HS-27A (cell line): ENCODE data around the gene EVPL.
"Not testable (repeated sequence)": the region's sequence is repeated elsewhere in the genome, so short reads cannot be mapped to it uniquely, and the experiment has no call there.

Experiments used
- DNase-seq: peaks from one replicate; pipeline ENCODE4 v3.0.0-alpha.2; 2012; ENCODE audit warnings: low read depth, missing footprints

The EVPL gene

DNA sequence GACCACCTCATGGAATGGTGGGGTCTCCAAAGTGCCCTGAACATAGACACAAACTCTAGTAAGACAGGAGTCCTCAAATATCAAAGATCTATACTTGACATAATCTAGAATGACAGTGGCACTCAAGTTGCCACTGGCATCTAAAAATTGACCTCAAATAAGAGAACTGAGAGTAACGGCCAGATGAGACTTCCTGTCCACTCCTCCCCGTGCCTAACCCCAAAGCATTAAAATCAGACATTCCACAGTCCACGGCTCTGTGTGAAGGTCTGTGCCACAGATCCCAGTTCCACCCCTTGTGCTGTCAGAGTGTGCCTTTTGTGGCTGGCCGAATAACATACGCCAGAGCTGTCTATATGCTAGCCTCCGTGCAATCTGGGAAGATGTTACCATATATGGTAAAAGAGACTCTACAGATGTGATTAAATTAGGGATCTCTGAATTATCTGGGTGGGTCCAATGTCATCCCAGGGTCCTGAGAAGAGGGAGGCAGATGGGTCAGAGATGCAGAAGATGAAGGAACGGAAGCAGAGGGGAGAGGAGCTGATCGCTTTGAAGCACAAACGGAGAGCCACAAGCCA lies 21.0 kb upstream of the EVPL start:
- DNase-seq: no peak

DNA sequence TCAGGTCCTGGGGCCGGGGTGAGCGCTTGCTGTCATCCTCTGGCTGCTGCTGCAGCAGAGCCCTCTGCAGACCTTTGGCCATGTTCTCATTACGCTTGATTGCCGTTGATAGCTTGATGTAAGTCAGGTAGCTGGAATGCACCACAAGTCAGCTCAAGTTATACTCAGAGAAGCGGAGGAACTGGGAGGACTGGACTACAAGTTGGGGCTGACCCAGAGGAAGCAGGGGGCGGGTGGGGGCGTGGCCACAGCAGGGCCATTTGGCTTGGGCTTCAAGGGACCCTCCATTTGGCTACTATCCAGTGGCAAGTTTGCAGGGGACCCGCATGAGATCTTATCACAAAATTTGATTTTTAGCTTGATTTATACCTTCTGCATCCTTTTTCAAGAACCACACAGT lies 19.0 kb upstream of the EVPL start:
- no peak for DNase-seq

DNA sequence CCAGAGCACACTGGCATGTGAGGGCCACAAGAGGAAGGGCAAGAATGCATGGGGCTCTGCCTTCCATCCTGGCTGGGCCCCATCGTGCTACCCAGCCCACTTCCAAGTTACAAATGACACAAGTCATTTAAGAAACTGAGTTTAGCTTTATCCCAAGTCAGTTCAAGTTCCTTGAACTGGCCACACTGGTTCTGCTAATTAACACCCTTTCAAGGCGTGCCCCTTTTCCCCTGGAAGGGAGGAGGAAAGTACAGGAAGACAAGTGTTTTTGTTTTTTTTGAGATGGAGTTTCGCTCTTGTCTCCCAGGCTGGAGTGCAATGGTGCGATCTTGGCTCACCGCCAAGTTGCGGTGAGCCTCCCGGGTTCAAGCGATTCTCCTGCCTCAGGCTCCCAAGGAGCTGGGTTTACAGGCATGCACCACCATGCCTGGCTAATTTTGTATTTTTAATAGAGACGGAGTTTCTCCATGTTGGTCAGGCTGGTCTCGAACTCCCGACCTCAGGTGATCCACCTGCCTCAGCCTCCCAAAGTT lies 17.4 kb upstream of the EVPL start:
- DNase-seq: not testable (repeated sequence)

DNA sequence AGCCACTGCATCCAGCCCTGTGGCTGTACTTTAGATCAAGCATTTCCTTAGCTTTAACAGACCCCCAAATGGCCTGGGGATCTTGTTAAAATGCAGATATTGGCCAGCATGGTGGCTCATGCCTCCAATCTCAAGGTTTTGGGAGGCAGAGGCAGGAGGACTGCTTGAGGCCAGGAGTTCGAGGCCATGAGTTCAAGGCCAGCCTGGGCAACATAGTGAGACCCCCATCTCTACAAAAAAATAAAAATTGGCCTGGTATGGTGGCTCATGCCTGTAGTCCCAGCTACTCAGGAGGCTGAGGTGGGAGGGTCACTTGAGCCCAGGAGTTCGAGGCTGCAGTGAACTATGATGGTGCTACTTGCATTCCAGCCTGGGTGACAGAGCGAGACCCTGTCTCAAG lies 15.8 kb upstream of the EVPL start:
- not testable (repeated sequence) for DNase-seq

DNA sequence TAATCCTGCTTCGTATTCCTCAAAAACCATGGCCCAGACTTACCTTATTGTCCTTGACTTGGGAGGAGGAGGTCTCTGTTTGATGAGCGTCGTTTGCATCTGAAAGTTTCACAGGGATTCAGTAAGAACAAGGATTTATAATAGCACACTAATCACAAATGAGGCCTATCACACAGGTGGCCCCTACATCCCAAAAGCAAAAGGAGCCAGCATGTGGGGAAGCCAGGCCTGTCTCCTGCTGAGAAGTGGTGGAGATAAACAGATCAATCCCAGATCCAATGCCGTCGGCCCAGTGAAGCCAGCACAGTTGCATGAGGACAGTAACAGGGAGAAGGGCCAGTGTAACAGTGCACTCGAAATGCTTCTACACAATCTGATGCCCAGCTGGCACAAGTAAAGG lies 13.3 kb upstream of the EVPL start:
- DNase-seq: no peak

DNA sequence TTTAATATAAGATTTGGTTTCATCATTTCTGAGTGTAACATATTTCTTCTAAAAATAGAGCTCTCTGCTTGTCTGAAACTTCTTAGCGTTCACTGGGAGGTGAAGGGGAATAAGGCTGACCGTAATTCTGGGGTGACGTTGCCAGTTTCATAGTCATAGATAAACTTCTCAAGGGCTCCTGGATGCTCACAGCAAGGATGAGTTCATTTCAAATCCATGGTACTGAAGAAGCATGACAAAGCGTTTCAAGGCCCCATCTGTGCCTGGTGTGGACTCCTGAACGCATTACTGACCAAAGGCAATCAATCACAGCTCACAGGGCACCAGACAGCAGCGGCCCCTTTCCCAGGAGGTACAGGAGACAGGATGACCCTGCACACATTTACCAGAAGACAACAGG lies 12.0 kb upstream of the EVPL start:
- DNase-seq: no peak

DNA sequence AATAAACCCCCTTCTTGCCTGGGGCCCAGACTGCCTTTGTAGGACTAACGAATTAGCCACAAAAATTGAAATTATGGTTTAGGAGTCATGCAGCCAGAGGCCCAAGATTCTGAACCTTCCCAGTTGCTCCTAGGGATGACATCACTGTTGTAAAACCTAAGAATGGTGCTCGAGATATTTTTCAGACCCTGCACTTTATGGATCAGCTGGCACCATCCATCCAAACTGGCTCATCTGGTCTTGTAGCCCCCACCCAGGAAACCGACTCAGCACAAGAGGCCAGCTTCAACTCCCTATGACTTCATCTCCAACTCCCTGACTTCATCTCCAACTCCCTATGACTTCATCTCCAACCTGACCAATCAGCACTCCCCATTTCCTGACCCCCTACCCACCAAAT lies 10.9 kb upstream of the EVPL start:
- DNase-seq: no peak

DNA sequence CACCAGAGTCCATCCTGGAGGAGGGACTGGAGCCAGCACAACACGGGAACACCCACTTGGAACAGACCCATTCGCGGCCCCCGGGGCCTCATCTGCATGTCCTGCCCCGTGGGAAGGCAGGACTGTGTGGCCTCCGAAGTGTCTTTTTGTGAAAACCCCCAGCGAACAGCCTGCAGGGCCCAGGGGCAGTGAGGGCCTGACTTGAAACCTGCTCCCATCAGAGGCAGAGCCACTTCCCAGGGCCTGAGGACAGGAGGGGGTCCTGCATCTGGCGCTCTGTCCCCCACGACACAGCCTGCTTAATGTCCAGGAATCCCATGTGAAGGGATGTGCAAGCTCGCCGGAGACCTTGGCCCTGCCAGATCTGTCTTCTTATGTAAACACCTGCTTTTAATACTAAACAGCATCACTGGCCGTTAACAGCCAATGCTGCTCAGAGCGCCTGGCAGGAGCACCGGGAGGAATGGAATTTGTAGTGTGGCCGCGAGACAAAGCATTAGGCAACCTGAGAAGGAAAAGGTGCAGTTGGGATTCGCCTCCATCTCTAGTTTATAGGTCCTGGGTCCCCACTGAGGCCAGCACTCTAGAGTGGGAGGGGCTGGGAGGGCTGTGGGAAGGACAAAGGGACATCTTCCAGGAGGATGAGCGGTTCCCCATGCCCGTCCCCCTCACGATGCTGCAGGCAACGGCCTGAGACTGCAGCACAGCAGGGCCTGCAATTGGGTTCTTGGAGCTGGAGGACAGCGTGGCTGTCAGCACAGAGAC lies 9.6 kb upstream of the EVPL start:
- DNase-seq: no peak

DNA sequence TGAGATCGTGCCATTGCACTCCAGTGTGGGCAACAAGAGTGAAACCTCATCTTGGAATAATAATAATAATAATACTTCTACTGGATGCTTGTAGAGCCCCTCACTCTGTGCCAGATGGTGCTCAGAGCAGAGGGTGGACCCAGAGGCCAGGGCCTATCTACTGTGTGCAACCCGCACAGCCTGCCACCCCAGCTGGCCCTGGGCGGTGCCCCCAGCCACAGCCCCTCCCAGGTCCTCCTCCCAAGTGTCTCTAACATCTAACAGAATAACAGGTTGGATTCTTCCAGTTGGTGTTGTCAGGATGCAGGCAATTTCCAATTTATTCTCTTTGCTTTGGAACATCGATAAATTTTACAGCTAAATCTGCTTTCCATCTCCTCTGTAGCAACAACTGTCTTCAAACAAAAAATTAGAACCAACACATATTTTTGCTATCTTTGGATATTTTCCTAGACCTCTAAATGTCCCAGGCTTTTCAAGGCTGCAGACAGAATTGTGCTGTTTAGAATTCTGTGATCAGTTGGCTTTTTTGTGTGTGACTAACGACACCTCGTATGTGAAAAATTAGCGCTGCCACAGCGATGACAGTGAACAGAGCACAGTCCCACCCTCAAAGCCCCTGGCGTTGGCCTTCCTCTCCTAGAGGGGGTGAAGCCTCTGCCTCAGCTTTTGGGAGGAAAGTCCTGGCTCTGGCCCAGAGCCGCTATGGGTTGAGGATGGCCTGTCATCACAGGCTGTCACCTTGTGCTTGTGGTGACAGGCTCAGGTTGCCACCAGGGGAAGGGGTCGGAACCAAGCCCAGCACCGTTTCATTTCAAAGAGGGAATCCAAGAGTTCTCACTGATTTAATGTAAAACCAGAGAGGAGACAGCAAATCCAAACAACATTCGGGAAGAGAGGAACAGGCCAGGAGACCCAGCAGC lies 7.6 kb upstream of the EVPL start:
- no peak for DNase-seq

DNA sequence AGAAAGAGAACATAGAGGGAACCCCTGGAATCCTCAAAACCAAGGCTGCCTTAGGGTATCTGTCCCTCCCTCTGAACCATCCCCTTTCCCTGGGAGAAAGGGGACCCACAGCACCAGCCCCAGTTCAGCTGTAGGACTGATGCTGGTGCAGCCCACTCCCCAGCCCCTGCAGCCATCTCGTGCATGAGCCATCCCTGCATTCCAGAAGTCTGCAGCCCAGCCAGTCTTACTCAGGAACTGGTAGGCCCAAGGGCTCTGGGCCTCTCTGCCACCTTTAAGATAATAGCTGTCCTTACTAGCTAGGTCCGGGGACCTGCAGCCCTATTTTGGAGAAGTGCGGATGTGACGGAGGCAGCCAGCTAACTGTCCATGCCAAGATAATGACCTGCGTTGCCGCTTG lies 6.0 kb upstream of the EVPL start:
- DNase-seq: no peak

DNA sequence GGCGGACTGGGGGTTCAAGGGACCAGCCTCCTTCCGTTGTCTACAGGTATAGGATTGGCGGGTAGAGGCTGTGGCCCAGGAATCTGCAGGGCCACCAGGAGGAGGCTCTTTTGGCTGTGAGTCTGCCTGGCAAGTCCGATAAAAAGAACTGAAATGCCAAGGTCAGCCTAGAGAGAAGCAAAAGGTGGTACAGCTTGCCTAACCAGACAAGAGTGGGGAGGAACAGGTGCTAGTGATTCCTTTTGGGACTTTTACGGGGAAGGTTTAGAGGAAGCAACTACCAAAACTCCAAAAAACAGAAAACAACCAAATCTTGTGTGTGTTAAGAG lies 5.6 kb upstream of the EVPL start:
- DNase-seq: no peak

DNA sequence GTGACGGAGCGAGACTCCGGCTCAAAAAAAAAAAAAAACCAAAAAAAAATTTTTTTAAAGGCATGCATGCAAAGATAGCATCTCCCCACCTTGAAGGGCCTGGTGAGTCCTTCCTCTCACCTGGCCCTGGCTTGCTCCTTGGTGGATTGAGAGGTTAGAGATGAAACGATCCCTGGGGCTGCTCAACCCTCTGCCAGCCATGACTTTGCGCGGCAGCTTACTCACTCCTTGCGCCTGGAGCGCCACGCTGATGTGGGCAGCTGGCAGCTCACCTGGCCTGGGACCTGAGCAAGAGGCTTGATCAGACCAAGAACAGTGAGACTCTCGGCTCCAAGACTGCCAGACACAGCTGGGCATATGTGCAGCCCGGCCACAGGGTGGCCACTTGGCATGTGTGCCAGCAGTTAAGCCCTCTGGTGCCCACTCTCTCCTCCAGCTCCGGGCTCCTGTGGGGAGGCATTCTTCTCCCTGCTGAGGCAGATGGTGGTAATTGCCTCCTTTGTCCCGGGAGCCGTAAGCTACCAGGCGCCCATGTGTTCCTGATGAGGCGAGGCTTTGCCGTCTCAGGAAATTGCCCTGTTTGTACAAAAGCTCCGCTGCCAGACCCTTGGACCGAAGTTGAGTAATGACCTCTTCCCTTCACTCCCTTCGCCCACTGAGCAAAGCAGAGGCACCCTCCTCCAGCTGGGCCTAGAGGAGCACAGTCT lies 5.1 kb upstream of the EVPL start:
- no peak for DNase-seq

DNA sequence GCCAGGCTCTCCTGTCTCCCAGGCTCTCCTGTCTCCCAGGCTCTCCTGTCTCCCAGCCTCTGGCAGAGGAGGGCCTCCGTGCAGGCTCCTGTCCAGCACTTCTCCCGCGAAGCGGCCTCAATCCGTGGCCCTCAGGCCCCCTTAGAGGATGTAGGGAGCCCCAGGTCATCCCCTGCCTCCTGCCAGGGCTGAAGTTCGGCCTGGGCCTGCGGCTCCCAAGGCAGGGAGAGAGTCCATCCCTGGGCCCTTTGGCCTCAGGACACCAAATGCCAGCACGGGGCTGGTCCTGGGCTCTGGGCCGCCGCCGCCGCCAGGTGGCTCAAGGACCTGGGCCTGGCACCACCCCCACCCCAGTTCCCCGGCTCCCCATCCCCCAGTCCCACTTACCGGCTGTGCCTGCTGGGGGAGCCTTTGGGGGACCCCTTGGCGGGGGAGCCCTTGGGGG lies 370 bp downstream of the EVPL start:
- no peak for DNase-seq

DNA sequence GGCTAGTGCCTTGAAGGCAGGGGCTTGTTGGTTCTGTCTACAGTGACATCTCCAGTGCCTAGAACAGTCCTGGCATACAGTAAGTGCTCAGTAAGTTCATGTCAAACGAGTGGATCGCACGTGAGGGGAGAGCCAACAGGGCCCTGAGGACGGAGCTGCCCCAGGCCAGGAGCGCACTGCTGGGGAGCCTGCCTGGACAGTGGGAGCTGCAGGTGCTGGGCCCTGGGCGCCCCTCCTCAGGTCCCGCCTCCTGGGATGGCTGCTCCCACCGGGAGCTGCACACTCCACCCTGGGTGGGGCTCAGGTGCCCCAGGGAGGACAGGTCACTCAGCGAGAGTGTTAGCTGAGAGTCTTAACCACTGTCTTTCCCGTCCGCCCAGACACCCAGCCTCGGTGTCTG lies 1.8 kb downstream of the EVPL start:
- DNase-seq: no peak

DNA sequence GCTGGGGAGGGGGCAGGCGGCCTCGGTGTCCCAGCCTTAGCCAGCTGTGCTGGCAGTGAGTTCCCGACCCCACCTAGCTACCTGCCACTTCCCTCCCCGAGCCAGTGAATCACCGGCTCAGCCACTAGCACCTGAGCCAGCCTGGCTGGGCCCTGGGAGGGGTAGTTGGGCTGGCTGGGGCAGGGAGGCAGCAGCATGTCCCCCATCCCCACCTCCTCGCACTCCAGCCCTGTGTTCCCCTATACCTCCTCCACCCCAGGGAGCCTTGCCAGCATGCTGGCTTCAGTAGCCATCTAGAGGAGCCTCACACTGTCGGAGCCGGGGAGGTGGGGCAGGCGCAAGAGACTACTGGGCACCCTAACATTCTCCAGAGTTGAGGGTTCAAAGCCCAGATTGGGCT lies 2.8 kb downstream of the EVPL start:
- no peak for DNase-seq

DNA sequence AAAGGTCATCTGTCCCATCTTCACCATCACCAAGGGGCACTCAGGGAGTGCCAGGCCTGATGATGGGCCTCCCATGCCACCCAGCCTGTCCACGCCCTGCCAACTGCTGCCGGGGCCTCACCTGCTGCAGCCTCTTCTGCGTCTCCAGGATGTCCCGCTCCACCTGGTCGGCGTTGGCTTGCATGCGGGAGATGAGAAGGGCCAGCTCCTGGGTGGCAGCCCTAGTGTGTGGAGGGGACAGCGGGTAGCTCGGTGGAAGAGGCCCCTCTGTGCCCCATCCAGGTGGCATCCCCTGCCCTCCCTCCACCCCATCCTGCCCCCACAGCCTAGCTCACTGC lies 3.2 kb downstream of the EVPL start:
- no peak for DNase-seq

DNA sequence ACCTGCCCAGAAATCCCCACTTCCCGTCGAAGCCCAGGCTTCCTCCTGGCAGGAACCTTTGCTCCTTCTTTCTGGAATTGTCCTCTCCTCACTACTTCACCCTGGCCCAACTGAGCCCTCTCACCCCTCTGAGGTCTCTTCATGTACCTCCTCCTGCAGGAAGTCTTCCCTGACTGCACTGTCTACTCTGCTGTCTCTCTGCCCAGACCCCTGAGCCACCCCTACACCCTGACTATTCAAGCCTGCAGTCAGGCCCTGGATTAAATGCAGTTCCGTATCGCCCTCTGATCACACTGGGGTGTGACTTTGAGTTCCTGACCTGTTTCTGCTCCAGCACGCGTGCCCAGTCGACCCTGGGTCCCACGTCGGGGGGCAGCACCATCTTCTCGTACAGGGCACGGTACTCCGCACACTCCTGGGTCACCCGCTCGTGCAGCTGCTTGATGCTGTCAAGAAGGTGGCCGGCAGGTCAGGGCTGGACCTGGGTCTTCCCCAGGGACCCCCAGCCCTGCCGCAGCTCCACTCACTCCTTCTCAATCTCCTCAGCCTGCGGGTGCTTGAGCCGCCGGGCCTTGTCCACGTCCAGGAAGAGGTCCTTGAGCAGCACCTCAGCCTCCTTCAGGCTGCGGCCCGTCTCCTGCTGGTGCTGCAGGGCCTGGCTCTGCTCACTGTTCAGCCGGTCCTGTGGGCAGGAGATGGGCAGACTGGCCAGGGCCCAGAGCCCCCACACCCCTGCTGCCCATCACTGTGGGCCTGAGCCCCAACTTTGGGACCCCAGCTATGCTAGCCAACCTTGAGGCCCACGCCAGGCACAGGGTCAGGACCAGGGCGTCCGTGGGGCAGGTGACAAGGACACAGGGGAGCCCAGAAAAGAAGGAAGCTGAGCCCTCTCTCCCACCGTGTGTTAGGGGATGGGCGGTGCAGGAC lies 3.9 kb downstream of the EVPL start:
- no peak for DNase-seq

DNA sequence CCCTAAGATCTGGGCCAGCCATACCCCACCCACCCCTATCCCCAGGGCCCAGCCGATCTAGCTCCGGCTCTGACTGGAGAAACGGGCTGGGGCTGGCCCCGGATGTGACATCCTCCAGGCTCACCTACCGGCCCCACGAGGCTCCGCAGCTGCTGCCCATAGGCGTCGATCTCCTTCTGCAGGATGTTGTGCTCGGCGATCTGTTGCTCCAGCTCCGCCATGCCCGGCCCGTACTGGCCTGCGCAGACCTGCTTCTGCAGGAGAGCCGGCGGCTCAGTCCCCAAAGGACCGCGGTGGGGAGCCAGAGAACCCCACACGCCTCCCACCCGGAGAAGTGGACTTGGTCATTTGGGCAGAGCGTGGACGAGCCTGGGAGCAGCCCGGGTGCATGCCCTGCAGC lies 4.8 kb downstream of the EVPL start:
- no peak for DNase-seq

DNA sequence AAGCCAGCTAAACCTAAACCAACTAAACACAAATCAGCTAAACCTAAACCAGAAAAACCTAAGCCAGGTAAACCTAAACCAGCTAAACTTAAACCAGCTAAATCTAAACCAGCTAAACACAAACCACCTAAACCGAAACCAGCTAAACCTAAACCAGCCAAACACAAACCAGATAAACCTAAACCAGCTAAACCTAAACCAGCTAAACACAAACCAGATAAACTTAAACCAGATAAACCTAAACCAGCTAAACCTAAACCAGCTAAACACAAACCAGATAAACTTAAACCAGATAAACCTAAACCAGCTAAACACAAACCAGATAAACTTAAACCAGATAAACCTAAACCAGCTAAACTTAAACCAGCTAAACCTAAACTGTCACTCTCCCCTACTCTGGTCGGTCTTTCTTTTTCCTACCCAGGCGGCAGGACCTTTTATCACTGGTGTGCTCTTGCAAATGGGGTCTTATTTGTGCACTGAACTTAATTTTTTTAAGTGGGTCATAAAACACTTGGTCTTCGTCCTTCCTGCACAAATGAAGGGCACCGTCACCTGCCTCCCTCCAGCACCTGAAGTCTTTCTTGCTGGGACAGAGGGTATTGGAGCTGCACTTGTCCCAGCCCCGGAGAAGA lies 7.2 kb downstream of the EVPL start:
- no peak for DNase-seq

DNA sequence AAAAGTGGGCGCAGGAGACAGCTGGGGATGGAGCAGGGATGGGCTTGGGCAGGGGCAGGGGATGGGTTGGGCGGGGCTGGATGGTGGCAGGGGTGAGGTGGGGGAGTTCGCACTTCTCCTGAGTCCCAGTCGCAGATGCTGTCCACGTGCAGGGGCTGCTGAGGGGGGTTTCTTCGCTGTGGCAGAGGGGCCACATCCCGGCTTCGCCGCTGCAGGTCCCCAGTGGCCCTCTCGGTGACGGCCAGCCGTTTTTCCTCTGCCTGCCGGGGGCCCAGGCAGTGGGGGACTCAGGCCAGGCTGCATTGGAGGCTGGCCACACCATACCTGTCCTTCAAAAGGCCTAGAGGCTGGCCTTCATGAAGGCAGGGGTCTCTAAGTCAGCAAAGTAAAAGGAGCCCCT lies 8.3 kb downstream of the EVPL start:
- no peak for DNase-seq

DNA sequence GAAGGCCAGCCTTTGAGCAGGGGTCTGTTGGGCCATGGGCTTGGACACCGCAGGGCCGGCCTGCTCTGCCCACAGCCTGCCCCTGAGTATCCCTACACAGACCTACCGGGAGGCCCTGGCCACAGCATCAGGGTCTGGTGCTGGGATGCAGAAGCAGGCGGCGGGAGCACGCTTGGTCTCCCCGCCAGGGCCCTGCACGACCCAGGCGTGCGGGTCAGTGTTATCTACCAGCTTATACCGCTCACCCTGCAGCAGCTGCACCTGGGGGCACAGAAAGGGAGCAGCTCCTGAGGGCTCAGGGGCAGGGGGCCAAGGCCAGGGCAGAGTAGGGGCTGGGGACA lies 8.8 kb downstream of the EVPL start:
- no peak for DNase-seq
